H9 (cell line): Measurements from ENCODE around the gene NLRP14. TPM values are rescaled to one million over a fixed set of nuclear protein-coding genes. Genes with fewer than 3 reads are reported as not detected.
A peak's percentile ranks its signal among the peaks of the same experiment; 100 is the strongest.

ENCODE experiments used
- DNase-seq: peaks from one replicate; pipeline ENCODE4 v3.0.0-alpha.2; 2017
- H2AFZ ChIP-seq: one replicate; pipeline ENCODE4 v1.6.1; 2013; ENCODE audit warnings: mild to moderate bottlenecking, low read length, control low read depth, moderate library complexity
- H2AK5ac ChIP-seq: 2 replicates; pipeline ENCODE4 v1.6.1; 2013; ENCODE audit warnings: low read length, control low read depth, mixed read lengths; ENCODE audit not compliant: insufficient read length
- H2BK120ac ChIP-seq: one replicate; pipeline ENCODE4 v1.6.1; 2013; ENCODE audit warnings: low read depth, mild to moderate bottlenecking, low read length, control low read depth, inconsistent platforms; ENCODE audit not compliant: poor library complexity, severe bottlenecking
- H2BK12ac ChIP-seq: 2 replicates; pipeline ENCODE4 v1.6.1; 2013; ENCODE audit warnings: low read length, control low read depth, mixed read lengths, low read depth; ENCODE audit not compliant: insufficient read length
- H2BK15ac ChIP-seq: 2 replicates; pipeline ENCODE4 v1.6.1; 2013; ENCODE audit warnings: low read depth, low read length, control low read depth
- H2BK20ac ChIP-seq: one replicate; pipeline ENCODE4 v1.6.1; 2013; ENCODE audit warnings: low read depth, mild to moderate bottlenecking, low read length, control low read depth, inconsistent platforms; ENCODE audit not compliant: poor library complexity, severe bottlenecking
- H2BK5ac ChIP-seq: 2 replicates; pipeline ENCODE4 v1.6.1; 2013; ENCODE audit warnings: low read length, control low read depth, mixed read lengths; ENCODE audit not compliant: insufficient read length
- H3K14ac ChIP-seq: 2 replicates; pipeline ENCODE4 v1.6.1; 2013; ENCODE audit warnings: low read length, control low read depth; ENCODE audit not compliant: insufficient read depth
- H3K18ac ChIP-seq: 2 replicates; pipeline ENCODE4 v1.6.1; 2013; ENCODE audit warnings: low read depth, mild to moderate bottlenecking, mixed read lengths, low read length, control low read depth; ENCODE audit not compliant: insufficient read length
- H3K23ac ChIP-seq: 2 replicates; pipeline ENCODE4 v1.6.1; 2013; ENCODE audit warnings: low read length, control low read depth, mixed read lengths, low read depth; ENCODE audit not compliant: insufficient read length
- H3K23me2 ChIP-seq: 2 replicates; pipeline ENCODE4 v1.6.1; 2013; ENCODE audit warnings: low read depth, mild to moderate bottlenecking, mixed read lengths, low read length, control low read depth; ENCODE audit not compliant: insufficient read length, poor library complexity, severe bottlenecking
- H3K27ac ChIP-seq: 2 replicates; pipeline ENCODE4 v1.5.1; 2013; ENCODE audit warnings: low read length, control low read depth, mixed read lengths, low read depth; ENCODE audit not compliant: insufficient read length
- H3K27me3 ChIP-seq: 2 replicates; pipeline ENCODE4 v1.6.1; 2013; ENCODE audit warnings: low read length, control low read depth, inconsistent platforms; ENCODE audit not compliant: insufficient read depth
- H3K4ac ChIP-seq: 2 replicates; pipeline ENCODE4 v1.6.1; 2013; ENCODE audit warnings: low read depth, mild to moderate bottlenecking, control low read depth, inconsistent platforms, low read length, moderate library complexity
- H3K4me1 ChIP-seq: 2 replicates; pipeline ENCODE4 v1.6.1; 2013; ENCODE audit warnings: low read length, control low read depth, inconsistent platforms; ENCODE audit not compliant: insufficient read depth
- H3K4me2 ChIP-seq: 2 replicates; pipeline ENCODE4 v1.6.1; 2013; ENCODE audit warnings: low read length, control low read depth, mixed read lengths; ENCODE audit not compliant: insufficient read length, insufficient read depth
- H3K56ac ChIP-seq: 2 replicates; pipeline ENCODE4 v1.6.1; 2013; ENCODE audit warnings: low read depth, mild to moderate bottlenecking, mixed read lengths, low read length, control low read depth; ENCODE audit not compliant: insufficient read length
- H3K79me1 ChIP-seq: 2 replicates; pipeline ENCODE4 v1.6.1; 2013; ENCODE audit warnings: low read depth, mild to moderate bottlenecking, moderate library complexity, low read length, control low read depth, inconsistent platforms; ENCODE audit not compliant: insufficient read depth, poor library complexity, severe bottlenecking
- H3K79me2 ChIP-seq: 2 replicates; pipeline ENCODE4 v1.6.1; 2013; ENCODE audit warnings: low read length, control low read depth, inconsistent platforms; ENCODE audit not compliant: insufficient read depth
- H3K9ac ChIP-seq: 2 replicates; pipeline ENCODE4 v1.6.1; 2013; ENCODE audit warnings: low read length, control low read depth, mixed read lengths; ENCODE audit not compliant: insufficient read length; ENCODE audit errors: extremely low read depth
- H3K9me3 ChIP-seq: one replicate; pipeline ENCODE4 v1.6.1; 2013; ENCODE audit warnings: low read depth, low read length, inconsistent platforms; ENCODE audit not compliant: control insufficient read depth
- H3T11ph ChIP-seq: one replicate; pipeline ENCODE4 v1.6.1; 2013; ENCODE audit warnings: mild to moderate bottlenecking, low read length, control low read depth, inconsistent platforms
- H4K20me1 ChIP-seq: one replicate; pipeline ENCODE4 v1.6.1; 2013; ENCODE audit not compliant: control insufficient read depth, insufficient read length, insufficient read depth
- H4K5ac ChIP-seq: 2 replicates; pipeline ENCODE4 v1.6.1; 2013; ENCODE audit warnings: low read depth, mild to moderate bottlenecking, mixed read lengths, low read length, control low read depth; ENCODE audit not compliant: insufficient read length
- H4K8ac ChIP-seq: replicated peaks from 2 replicates; pipeline ENCODE4 v1.6.1; 2013; ENCODE audit warnings: low read length, control low read depth, mixed read lengths, low read depth; ENCODE audit not compliant: insufficient read length
- H4K91ac ChIP-seq: 2 replicates; pipeline ENCODE4 v1.6.1; 2013; ENCODE audit warnings: low read depth, mild to moderate bottlenecking, moderate library complexity, mixed read lengths, low read length, control low read depth; ENCODE audit not compliant: insufficient read length
- H3K27ac Mint-ChIP-seq, 3 experiments: 2 replicates in 2 of 3; 3 replicates in 1 of 3; pipeline ENCODE4 v1.8.0; 2020 to 2021; ENCODE audit warnings: mixed read lengths in 3 of 3, mild to moderate bottlenecking in 1 of 3, moderate library complexity in 1 of 3
- H3K27me3 Mint-ChIP-seq: 2 replicates; pipeline ENCODE4 v1.8.0; 2021; ENCODE audit warnings: low read depth, mild to moderate bottlenecking, moderate library complexity, mixed read lengths
- H3K36me3 Mint-ChIP-seq, 3 experiments: 2 replicates in 2 of 3; 3 replicates in 1 of 3; pipeline ENCODE4 v1.8.0; 2020 to 2021; ENCODE audit warnings: low read depth in 3 of 3, mixed read lengths in 3 of 3; ENCODE audit not compliant: insufficient read depth in 1 of 3
- H3K4me1 Mint-ChIP-seq, 2 experiments: 2 replicates each; pipeline ENCODE4 v1.8.0; 2020; ENCODE audit warnings: mixed read lengths in 2 of 2
- H3K4me3 Mint-ChIP-seq, 2 experiments: 2 replicates in 1 of 2; 3 replicates in 1 of 2; pipeline ENCODE4 v1.8.0; 2020 to 2021; ENCODE audit warnings: mild to moderate bottlenecking in 2 of 2, mixed read lengths in 2 of 2, moderate library complexity in 1 of 2
- H3K9me3 Mint-ChIP-seq, 2 experiments: 2 replicates in 1 of 2; 3 replicates in 1 of 2; pipeline ENCODE4 v1.8.0; 2020; ENCODE audit warnings: mild to moderate bottlenecking in 2 of 2, mixed read lengths in 2 of 2, moderate library complexity in 1 of 2
- WGBS: extraction: QIAGEN DNeasy Blood & Tissue Kit; methylation state at CpG from one replicate; pipeline ENCODE4 v1.1.7; 2013; ENCODE audit warnings: missing lambda C conversion rate, low lambda C conversion rate, mixed read lengths; ENCODE audit not compliant: insufficient read length; ENCODE audit errors: extremely low coverage; 5-methylcytosine and 5-hydroxymethylcytosine counted together
- total RNA-seq: library from RNA; stranded (reverse); gene quantifications from 2 replicates; pipeline ENCODE4 v1.2.1, GENCODE V29; 2021
- TF ChIP-seq, protein P1 (sequence below): fragments of 200-600 bp; sonication (generic); conservative IDR thresholded peaks from 3 replicates; pipeline ENCODE4 v1.8.0; 2021; ENCODE audit warnings: antibody characterized with exemption, mild to moderate bottlenecking

The NLRP14 gene
- total RNA-seq, 1 experiment from 2014 or later: 0.07 TPM

DNA sequence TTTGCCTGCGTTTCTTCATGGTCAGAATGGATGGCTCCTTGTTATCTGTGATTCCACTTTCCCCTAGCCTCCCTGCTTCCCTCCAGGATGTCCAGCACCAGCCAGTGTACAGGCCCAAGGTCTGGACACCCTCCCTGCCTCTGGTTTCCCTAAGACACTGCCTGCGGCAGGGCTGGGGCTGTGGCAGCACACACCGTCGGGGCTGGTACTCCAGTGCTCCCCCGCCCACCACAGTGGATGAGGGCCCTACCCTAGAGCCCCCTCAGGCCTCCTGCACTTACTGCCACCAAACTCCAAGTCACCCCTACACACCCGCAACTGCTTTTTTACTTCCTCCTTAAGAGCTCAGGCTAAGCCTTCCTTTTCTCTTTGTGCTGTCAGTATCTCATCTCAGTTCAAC is 29.1 kb upstream of the NLRP14 start:
- H2BK120ac ChIP-seq: no peak overlapping the region
- no peak overlapping the region for H2BK20ac ChIP-seq
- no peak overlapping the region for H2BK5ac ChIP-seq
- peak overlapping the region in 1 of 3 experiments; percentile 17; a peak in 1 of 7 replicates for H3K27ac Mint-ChIP-seq
- H3K9me3 ChIP-seq: no peaks in the 10 kb centered on the region
- H2BK15ac ChIP-seq: no peak overlapping the region
- no peaks in the 10 kb centered on the region for H3K79me2 ChIP-seq
- no CpG with 5 or more reads among the region's 6 CpGs for WGBS
- no peak overlapping the region for H3K56ac ChIP-seq
- H2AK5ac ChIP-seq: no peak overlapping the region
- no peak overlapping the region for H3K18ac ChIP-seq
- no peak overlapping the region for H4K8ac ChIP-seq
- no peaks in the 10 kb centered on the region for H3K4me1 ChIP-seq
- H3K27me3 Mint-ChIP-seq: peaks cover 2% of the 10 kb centered on the region; the same call in 1 of the 2 replicates
- no peaks in the 10 kb centered on the region for H4K20me1 ChIP-seq
- no peaks in the 10 kb centered on the region for H3K27me3 ChIP-seq
- H3T11ph ChIP-seq: no peak overlapping the region
- H3K79me1 ChIP-seq: no peaks in the 10 kb centered on the region
- H3K36me3 Mint-ChIP-seq: 0 out of 7 replicates have a peak, but pooled peaks cover 0 to 4% (median 0%) of the 10 kb centered on the region in 3 experiments
- no peak overlapping the region for H3K23ac ChIP-seq
- H3K4me1 Mint-ChIP-seq: no peaks in the 10 kb centered on the region
- H2AFZ ChIP-seq: no peak overlapping the region
- no peak overlapping the region for H2BK12ac ChIP-seq
- H3K27ac ChIP-seq: no peak overlapping the region
- no peaks in the 10 kb centered on the region for H3K23me2 ChIP-seq
- H3K9me3 Mint-ChIP-seq: peaks cover 0 to 4% of the 10 kb centered on the region in 2 experiments; a peak in 1 of 5 replicates
- H3K9ac ChIP-seq: no peak overlapping the region
- no peak overlapping the region for H3K14ac ChIP-seq
- no peak overlapping the region for H4K91ac ChIP-seq
- no peak overlapping the region for H4K5ac ChIP-seq
- no peak overlapping the region; the same call in 1 of the 2 replicates for H3K4ac ChIP-seq
- no peak overlapping the region for H3K4me2 ChIP-seq
- DNase-seq: no peak
- TF ChIP-seq, protein P1, sequence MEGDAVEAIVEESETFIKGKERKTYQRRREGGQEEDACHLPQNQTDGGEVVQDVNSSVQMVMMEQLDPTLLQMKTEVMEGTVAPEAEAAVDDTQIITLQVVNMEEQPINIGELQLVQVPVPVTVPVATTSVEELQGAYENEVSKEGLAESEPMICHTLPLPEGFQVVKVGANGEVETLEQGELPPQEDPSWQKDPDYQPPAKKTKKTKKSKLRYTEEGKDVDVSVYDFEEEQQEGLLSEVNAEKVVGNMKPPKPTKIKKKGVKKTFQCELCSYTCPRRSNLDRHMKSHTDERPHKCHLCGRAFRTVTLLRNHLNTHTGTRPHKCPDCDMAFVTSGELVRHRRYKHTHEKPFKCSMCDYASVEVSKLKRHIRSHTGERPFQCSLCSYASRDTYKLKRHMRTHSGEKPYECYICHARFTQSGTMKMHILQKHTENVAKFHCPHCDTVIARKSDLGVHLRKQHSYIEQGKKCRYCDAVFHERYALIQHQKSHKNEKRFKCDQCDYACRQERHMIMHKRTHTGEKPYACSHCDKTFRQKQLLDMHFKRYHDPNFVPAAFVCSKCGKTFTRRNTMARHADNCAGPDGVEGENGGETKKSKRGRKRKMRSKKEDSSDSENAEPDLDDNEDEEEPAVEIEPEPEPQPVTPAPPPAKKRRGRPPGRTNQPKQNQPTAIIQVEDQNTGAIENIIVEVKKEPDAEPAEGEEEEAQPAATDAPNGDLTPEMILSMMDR: no peak
- no peak overlapping the region for H3K4me3 Mint-ChIP-seq
